GM23338 (cell line): ENCODE measurements around the gene TENM3. TPM values are rescaled to one million over a fixed set of nuclear protein-coding genes. Genes with fewer than 3 reads are reported as not detected.

Experiments
- ATAC-seq: fragments of 200-7000 bp; cut with Tn5 transposase; 3 replicates; pipeline ENCODE4 v1.9.1; 2020
- DNase-seq: peaks from one replicate; pipeline ENCODE4 v3.0.0-alpha.2; 2015; ENCODE audit warnings: low spot score
- H2AFZ ChIP-seq: fragments of 200-600 bp; sonication (generic); 2 replicates; pipeline ENCODE4 v1.8.0; 2016; ENCODE audit warnings: antibody characterized with exemption, mild to moderate bottlenecking, moderate library complexity
- H3F3A ChIP-seq: fragments of 200-600 bp; sonication (generic); replicated peaks from 2 replicates; pipeline ENCODE4 v1.8.0; 2017; ENCODE audit warnings: antibody characterized with exemption, mixed run types, low read depth
- H3K27ac ChIP-seq: fragments of 200-600 bp; sonication (generic); 2 replicates; pipeline ENCODE4 v1.6.1; 2016; ENCODE audit warnings: low read depth
- H3K27me3 ChIP-seq: fragments of 200-600 bp; sonication (generic); 2 replicates; pipeline ENCODE4 v1.8.0; 2016; ENCODE audit warnings: mild to moderate bottlenecking, mixed run types, moderate library complexity; ENCODE audit not compliant: insufficient read depth
- H3K36me3 ChIP-seq: fragments of 200-600 bp; sonication (generic); 2 replicates; pipeline ENCODE4 v1.8.0; 2016; ENCODE audit warnings: mild to moderate bottlenecking; ENCODE audit not compliant: insufficient read depth
- H3K4me1 ChIP-seq: fragments of 200-600 bp; sonication (generic); 2 replicates; pipeline ENCODE4 v1.8.0; 2016; ENCODE audit warnings: mild to moderate bottlenecking, moderate library complexity; ENCODE audit not compliant: insufficient read depth
- H3K4me2 ChIP-seq: fragments of 200-600 bp; sonication (generic); 2 replicates; pipeline ENCODE4 v1.7.1; 2017; ENCODE audit warnings: mixed run types
- H3K4me3 ChIP-seq: fragments of 200-600 bp; sonication (generic); 2 replicates; pipeline ENCODE4 v1.6.1; 2016; ENCODE audit warnings: mixed run types
- H3K79me2 ChIP-seq: fragments of 200-600 bp; sonication (generic); replicated peaks from 2 replicates; pipeline ENCODE4 v1.8.0; 2017; ENCODE audit warnings: mild to moderate bottlenecking; ENCODE audit not compliant: insufficient read depth
- H3K9me2 ChIP-seq: fragments of 200-600 bp; sonication (generic); 2 replicates; pipeline ENCODE4 v1.8.0; 2017; ENCODE audit not compliant: insufficient read depth
- H4K20me1 ChIP-seq: fragments of 200-600 bp; sonication (generic); replicated peaks from 2 replicates; pipeline ENCODE4 v1.8.0; 2017; ENCODE audit warnings: mild to moderate bottlenecking; ENCODE audit not compliant: insufficient read depth
- H3K27ac Mint-ChIP-seq: 2 replicates; pipeline ENCODE4 v1.8.0; 2020; ENCODE audit warnings: inconsistent platforms, mild to moderate bottlenecking, moderate library complexity, mixed read lengths
- H3K27me3 Mint-ChIP-seq: 3 replicates; pipeline ENCODE4 v1.8.0; 2022; ENCODE audit warnings: low read depth, mild to moderate bottlenecking, moderate library complexity, mixed read lengths, inconsistent platforms; ENCODE audit not compliant: insufficient read depth, poor library complexity
- H3K36me3 Mint-ChIP-seq: 3 replicates; pipeline ENCODE4 v1.8.0; 2021; ENCODE audit warnings: low read depth, mild to moderate bottlenecking, inconsistent platforms, moderate library complexity, mixed read lengths
- H3K4me1 Mint-ChIP-seq: 3 replicates; pipeline ENCODE4 v1.8.0; 2020; ENCODE audit warnings: mild to moderate bottlenecking, inconsistent platforms, mixed read lengths
- H3K4me3 Mint-ChIP-seq: 3 replicates; pipeline ENCODE4 v1.8.0; 2021; ENCODE audit warnings: moderate library complexity, mild to moderate bottlenecking, inconsistent platforms, mixed read lengths
- H3K9me3 Mint-ChIP-seq: 3 replicates; pipeline ENCODE4 v1.8.0; 2020; ENCODE audit warnings: moderate library complexity, mild to moderate bottlenecking, inconsistent platforms, mixed read lengths
- CREB1 ChIP-seq: fragments of 250-450 bp; sonication (Bioruptor Pico); IDR thresholded peaks from 2 replicates; pipeline ENCODE4 v1.5.0; 2020; ENCODE audit warnings: low read depth, mild to moderate bottlenecking, moderate library complexity
- CTCF ChIP-seq, 2 experiments: fragments of 200-600 bp in 1 of 2; sonication (generic) in 1 of 2; conservative IDR thresholded peaks; 2 replicates each; pipeline versions ENCODE4 v1.5.1 to v1.6.1; 2016 to 2017; ENCODE audit warnings: antibody characterized with exemption in 2 of 2, low read depth in 2 of 2, mild to moderate bottlenecking in 2 of 2, moderate library complexity in 1 of 2
- ETS1 ChIP-seq: IDR thresholded peaks from 2 replicates; pipeline ENCODE4 v1.6.1; 2016; ENCODE audit warnings: antibody characterized with exemption
- EZH2 ChIP-seq: fragments of 200-600 bp; sonication (generic); IDR thresholded peaks from one replicate; pipeline ENCODE4 v1.8.0; 2017; ENCODE audit warnings: antibody characterized with exemption, mild to moderate bottlenecking, low read depth; ENCODE audit not compliant: unreplicated experiment
- JUNB ChIP-seq: IDR thresholded peaks from one replicate; pipeline ENCODE4 v1.6.1; 2016; ENCODE audit warnings: antibody characterized with exemption; ENCODE audit not compliant: unreplicated experiment
- NANOG ChIP-seq: IDR thresholded peaks from 2 replicates; pipeline ENCODE4 v1.6.1; 2016; ENCODE audit warnings: antibody characterized with exemption, borderline replicate concordance
- REST ChIP-seq: IDR thresholded peaks from one replicate; pipeline ENCODE4 v1.6.1; 2018; ENCODE audit warnings: antibody characterized with exemption; ENCODE audit not compliant: unreplicated experiment
- STAT1 ChIP-seq: IDR thresholded peaks from one replicate; pipeline ENCODE4 v1.6.1; 2016; ENCODE audit warnings: antibody characterized with exemption; ENCODE audit not compliant: unreplicated experiment
- ZNF331 ChIP-seq: fragments of 250-450 bp; sonication (Bioruptor Pico); IDR thresholded peaks from 2 replicates; pipeline ENCODE4 v1.5.0; 2020; ENCODE audit warnings: low read depth, mild to moderate bottlenecking, moderate library complexity
- polyA plus RNA-seq: library from polyadenylated mRNA; unstranded; fragments of >200 nt; fragmentation: Nextera tagmentation; extraction: Ambion mirVana; gene quantifications from 2 replicates; pipeline ENCODE4 v1.2.1, GENCODE V29; 2016
- total RNA-seq: library from RNA; depleted of rRNA; stranded (reverse); fragments of >200 nt; shearing (Covaris generic); gene quantifications from 2 replicates; pipeline ENCODE4 v1.2.3, GENCODE V29; 2014

The TENM3 gene
- total and polyA plus RNA-seq, 2 experiments from 2014 or later, result 22.2 to 128 TPM

- no peak overlapping the region for H3K27ac ChIP-seq
- H3K27me3 Mint-ChIP-seq, result peaks cover 7% of the 10 kb centered on the region
- TF ChIP-seq EZH2, result no peak
- TF ChIP-seq JUNB, result no peak
- TF ChIP-seq CREB1 (CRISPR knock-in tag), result no peak
- no peak for TF ChIP-seq NANOG
- TF ChIP-seq ZNF331 (CRISPR knock-in tag), result no peak
- TF ChIP-seq ETS1, result no peak
- TF ChIP-seq CTCF (conservative IDR thresholded peaks at IDR 0.05; ENCODE audit: low read depth in 2 of 2), result no peak
- TF ChIP-seq STAT1, result no peak
- TF ChIP-seq REST, result no peak
- ATAC-seq, result no peak
- H3K4me1 Mint-ChIP-seq, result peaks cover 34% of the 10 kb centered on the region
- peaks cover 3% of the 10 kb centered on the region; the same call in 1 of the 2 replicates for H3K36me3 ChIP-seq
- no peak overlapping the region for H3K4me3 Mint-ChIP-seq
- H3K4me2 ChIP-seq, result no peak overlapping the region
- H3K4me3 ChIP-seq, result no peak overlapping the region
- H3K79me2 ChIP-seq, result no peaks in the 10 kb centered on the region
- peaks cover 19% of the 10 kb centered on the region; the same call in 2 of the 3 replicates for H3K36me3 Mint-ChIP-seq
- no peak overlapping the region for H2AFZ ChIP-seq
- 0 out of 2 replicates have a peak, but pooled peaks cover 5% of the 10 kb centered on the region for H3K4me1 ChIP-seq
- peaks cover 11% of the 10 kb centered on the region; the same call in 1 of the 2 replicates for H3F3A ChIP-seq
- H3K9me2 ChIP-seq, result no peaks in the 10 kb centered on the region; the same call in 1 of the 2 replicates
- no peak for DNase-seq
- H3K27me3 ChIP-seq, result no peaks in the 10 kb centered on the region
- H3K9me3 Mint-ChIP-seq, result no peaks in the 10 kb centered on the region
- no peak overlapping the region for H3K27ac Mint-ChIP-seq
- H4K20me1 ChIP-seq, result no peaks in the 10 kb centered on the region; the same call in 1 of the 2 replicates
Measured at GRCh38 chr4:182801636-182802035, 558.4 kb downstream of the TENM3 start.
